ENCODE data around the gene CCDC148.

CCDC148 gene

GRCh38 chr2:158297606-158298005 is 158.9 kb downstream of the CCDC148 start:
- Histone ChIP-seq H3F3A (ENCODE audit: control insufficient read depth, insufficient read depth) (no peaks in the 10 kb centered on the region), H3K4me2 (ENCODE audit: low read length) (no peak overlapping the region), H3K79me2 (ENCODE audit: control insufficient read depth, low read length) (no peaks in the 10 kb centered on the region), H4K20me1 (ENCODE audit: control insufficient read depth, insufficient read depth, low read depth, low read length) (no peaks in the 10 kb centered on the region), H3K27me3 (ENCODE audit: control insufficient read depth, low read length) (no peaks in the 10 kb centered on the region), H3K9me2 (replicated peaks; ENCODE audit: control insufficient read depth, low read length) (no peaks in the 10 kb centered on the region), H3K4me3 (ENCODE audit: low read length) (no peak overlapping the region), H3K9me3 (ENCODE audit: control insufficient read depth, insufficient read depth, low read length) (no peaks in the 10 kb centered on the region), H3K27ac (ENCODE audit: low read depth, low read length) (no peak overlapping the region), H3K36me3 (ENCODE audit: control insufficient read depth, low read length) (no peaks in the 10 kb centered on the region), H3K4me1 (ENCODE audit: control insufficient read depth, low read length) (no peaks in the 10 kb centered on the region)
- TF ChIP-seq CTCF (IDR thresholded peaks at IDR 0.05; ENCODE audit: low read depth, low read length, poor library complexity, severe bottlenecking) = no peak
- no peak for TF ChIP-seq EZH2phosphoT487 (IDR thresholded peaks at IDR 0.05; ENCODE audit: borderline replicate concordance, low read length)

GRCh38 chr2:158297120-158297519 is 159.4 kb downstream of the CCDC148 start:
- Histone ChIP-seq H3K27me3 (ENCODE audit: control insufficient read depth, low read length) (no peaks in the 10 kb centered on the region), H3K4me1 (ENCODE audit: control insufficient read depth, low read length) (no peaks in the 10 kb centered on the region), H3K79me2 (ENCODE audit: control insufficient read depth, low read length) (no peaks in the 10 kb centered on the region), H3K27ac (ENCODE audit: low read depth, low read length) (no peak overlapping the region), H3F3A (ENCODE audit: control insufficient read depth, insufficient read depth) (no peaks in the 10 kb centered on the region), H4K20me1 (ENCODE audit: control insufficient read depth, insufficient read depth, low read depth, low read length) (no peaks in the 10 kb centered on the region), H3K4me2 (ENCODE audit: low read length) (no peak overlapping the region), H3K36me3 (ENCODE audit: control insufficient read depth, low read length) (no peaks in the 10 kb centered on the region), H3K4me3 (ENCODE audit: low read length) (no peak overlapping the region), H3K9me2 (replicated peaks; ENCODE audit: control insufficient read depth, low read length) (no peaks in the 10 kb centered on the region), H3K9me3 (ENCODE audit: control insufficient read depth, insufficient read depth, low read length) (no peaks in the 10 kb centered on the region)
- TF ChIP-seq CTCF (IDR thresholded peaks at IDR 0.05; ENCODE audit: low read depth, low read length, poor library complexity, severe bottlenecking) (no peak), EZH2phosphoT487 (IDR thresholded peaks at IDR 0.05; ENCODE audit: borderline replicate concordance, low read length) (no peak)

GRCh38 chr2:158293722-158294121 is 162.8 kb downstream of the CCDC148 start:
- no peaks in the 10 kb centered on the region for H3K79me2 ChIP-seq (ENCODE audit: control insufficient read depth, low read length)
- no peak overlapping the region for H3K4me3 ChIP-seq (ENCODE audit: low read length)
- no peaks in the 10 kb centered on the region for H3K27me3 ChIP-seq (ENCODE audit: control insufficient read depth, low read length)
- TF ChIP-seq EZH2phosphoT487 (IDR thresholded peaks at IDR 0.05; ENCODE audit: borderline replicate concordance, low read length) (no peak), CTCF (IDR thresholded peaks at IDR 0.05; ENCODE audit: low read depth, low read length, poor library complexity, severe bottlenecking) (no peak)
- H3K4me1 ChIP-seq (ENCODE audit: control insufficient read depth, low read length) = no peaks in the 10 kb centered on the region
- no peaks in the 10 kb centered on the region for H4K20me1 ChIP-seq (ENCODE audit: control insufficient read depth, insufficient read depth, low read depth, low read length)
- no peak overlapping the region for H3K27ac ChIP-seq (ENCODE audit: low read depth, low read length)
- no peaks in the 10 kb centered on the region for H3K36me3 ChIP-seq (ENCODE audit: control insufficient read depth, low read length)
- H3K9me3 ChIP-seq (ENCODE audit: control insufficient read depth, insufficient read depth, low read length) = no peaks in the 10 kb centered on the region
- no peaks in the 10 kb centered on the region for H3F3A ChIP-seq (ENCODE audit: control insufficient read depth, insufficient read depth)
- H3K9me2 ChIP-seq (replicated peaks; ENCODE audit: control insufficient read depth, low read length) = no peaks in the 10 kb centered on the region
- H3K4me2 ChIP-seq (ENCODE audit: low read length) = no peak overlapping the region
